CD4-positive, alpha-beta T cell treated with Interleukin-15 for 1 hour (primary cell): ENCODE results near the gene MEGF6.

ENCODE experiments used
- DNase-seq: peaks from one replicate; pipeline ENCODE4 v3.0.0-alpha.2; 2020

The MEGF6 gene

GRCh38 chr1:3533067-3534048 is 78.0 kb downstream of the MEGF6 start:
- no peak for DNase-seq

GRCh38 chr1:3531928-3532327 is 79.4 kb downstream of the MEGF6 start:
- DNase-seq, result no peak

- DNase-seq, result peak; percentile 79
These were observed 80.1 kb downstream of the MEGF6 start for GRCh38 chr1:3530926-3531818.

GRCh38 chr1:3530086-3530925 is 81.0 kb downstream of the MEGF6 start:
- no peak for DNase-seq

- no peak for DNase-seq
These were observed 82.1 kb downstream of the MEGF6 start for GRCh38 chr1:3529099-3529729.

GRCh38 chr1:3527774-3528173 is 83.5 kb downstream of the MEGF6 start:
- no peak for DNase-seq

- no peak for DNase-seq
These were observed 85.5 kb downstream of the MEGF6 start for GRCh38 chr1:3525551-3526482.

GRCh38 chr1:3524556-3525203 is 86.6 kb downstream of the MEGF6 start:
- no peak for DNase-seq

GRCh38 chr1:3523980-3524379 is 87.3 kb downstream of the MEGF6 start:
- DNase-seq, result no peak

GRCh38 chr1:3522564-3523265 is 88.6 kb downstream of the MEGF6 start:
- no peak for DNase-seq

- DNase-seq, result no peak
These were observed 89.2 kb downstream of the MEGF6 start for GRCh38 chr1:3522112-3522511.

- DNase-seq, result no peak
These were observed 89.9 kb downstream of the MEGF6 start for GRCh38 chr1:3521426-3521825.

GRCh38 chr1:3520419-3521378 is 90.6 kb downstream of the MEGF6 start:
- no peak for DNase-seq

- DNase-seq, result no peak
These were observed 91.9 kb downstream of the MEGF6 start for GRCh38 chr1:3519301-3519885.

GRCh38 chr1:3518756-3519155 is 92.6 kb downstream of the MEGF6 start:
- DNase-seq, result no peak

- no peak for DNase-seq
These were observed 93.1 kb downstream of the MEGF6 start for GRCh38 chr1:3518256-3518655.

GRCh38 chr1:3516911-3517675 is 94.2 kb downstream of the MEGF6 start:
- no peak for DNase-seq
